Uterus (tissue), 4 donors: Measurements from ENCODE around the gene ADD2. TPM values are rescaled to one million over a fixed set of nuclear protein-coding genes. Genes with fewer than 3 reads are reported as not detected.
"Not testable (repeated sequence)": the region's sequence is repeated elsewhere in the genome, so short reads cannot be mapped to it uniquely, and the experiment has no call there.

Experiments used
- DNase-seq, 2 donors: peaks; one replicate each; pipeline ENCODE4 v3.0.0-alpha.2; 2019 to 2020
- H3K27ac ChIP-seq, 2 donors: fragments of 200-600 bp; sonication (generic); 1 replicate in 1 of 2; 2 replicates in 1 of 2; pipeline ENCODE4 v1.5.1; 2016 to 2018
- H3K27me3 ChIP-seq, 2 donors: fragments of 200-600 bp; sonication (generic); one replicate each; pipeline ENCODE4 v1.5.1; 2018 to 2019; ENCODE audit warnings: control low read depth in 1 of 2
- H3K36me3 ChIP-seq, 2 donors: fragments of 200-600 bp; sonication (generic); one replicate each; pipeline ENCODE4 v1.5.1; 2019; ENCODE audit warnings: control low read depth in 1 of 2
- H3K4me1 ChIP-seq, 2 donors: fragments of 200-600 bp; sonication (generic); one replicate each; pipeline ENCODE4 v1.5.1; 2018 to 2019; ENCODE audit warnings: control low read depth in 1 of 2
- H3K4me3 ChIP-seq, 2 donors: fragments of 200-600 bp; sonication (generic); 1 replicate in 1 of 2; 2 replicates in 1 of 2; pipeline ENCODE4 v1.5.1; 2018 to 2019; ENCODE audit warnings: mild to moderate bottlenecking in 1 of 2
- H3K9me3 ChIP-seq, 2 donors: fragments of 200-600 bp; sonication (generic); one replicate each; pipeline ENCODE4 v1.5.1; 2019; ENCODE audit warnings: control low read depth in 1 of 2
- POLR2A ChIP-seq, 2 donors: fragments of 450-650 bp; IDR thresholded peaks; one replicate each; pipeline ENCODE4 v1.6.1; 2016; ENCODE audit warnings: antibody characterized with exemption in 2 of 2, mild to moderate bottlenecking in 1 of 2, moderate library complexity in 1 of 2
- intact Hi-C: fragments of 100-400 bp; cut with DNase I; formaldehyde crosslinking; loops from one replicate; pipeline ENCODE4 v1.15.1; 2023; ENCODE audit warnings: low total_unique reads
- total RNA-seq, 4 donors: library from RNA; depleted of rRNA in 3 of 4; stranded (reverse); fragments of >200 nt in 3 of 4; gene quantifications; one replicate each; pipeline versions ENCODE4 v1.1.0 to v1.2.4, GENCODE V29; 2014 to 2023
- TF ChIP-seq, protein P1 (sequence below), 4 experiments: fragments of 200-600 bp in 2 of 4; fragments of 450-650 bp in 2 of 4; sonication (generic) in 2 of 4; IDR thresholded peaks; one replicate each; pipeline ENCODE4 v1.5.1; 2016 to 2019; ENCODE audit warnings: antibody characterized with exemption in 4 of 4, mild to moderate bottlenecking in 2 of 4, moderate library complexity in 1 of 4
- donor health status: DM: yes; HTN: yes; CAD: no.

Gene ADD2
- total RNA-seq, 4 donors from 2014 or later, result 0.51 to 5.2 (median 2.6) TPM

DNA sequence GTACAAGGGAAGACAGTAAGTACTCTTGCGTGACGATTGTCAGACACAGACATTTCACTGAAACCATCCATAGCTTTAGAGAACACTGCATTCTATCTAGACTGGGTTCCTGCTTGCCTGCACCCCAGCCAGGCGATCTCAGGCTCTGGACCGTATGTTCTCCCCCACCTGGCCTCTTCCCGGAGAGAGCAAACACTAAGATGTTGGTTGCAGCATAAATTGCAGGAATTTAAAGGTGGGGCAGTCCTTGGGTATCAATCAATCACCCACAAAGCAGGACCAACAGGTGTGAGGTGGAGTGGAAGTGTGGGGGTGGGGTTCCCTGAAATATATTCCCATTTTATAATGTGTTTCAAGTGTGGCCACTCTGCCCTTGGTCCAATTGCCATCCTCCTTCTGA is 110.8 kb downstream of the ADD2 start:
- H3K27me3 ChIP-seq, result no peaks in the 10 kb centered on the region
- TF ChIP-seq, protein P1, sequence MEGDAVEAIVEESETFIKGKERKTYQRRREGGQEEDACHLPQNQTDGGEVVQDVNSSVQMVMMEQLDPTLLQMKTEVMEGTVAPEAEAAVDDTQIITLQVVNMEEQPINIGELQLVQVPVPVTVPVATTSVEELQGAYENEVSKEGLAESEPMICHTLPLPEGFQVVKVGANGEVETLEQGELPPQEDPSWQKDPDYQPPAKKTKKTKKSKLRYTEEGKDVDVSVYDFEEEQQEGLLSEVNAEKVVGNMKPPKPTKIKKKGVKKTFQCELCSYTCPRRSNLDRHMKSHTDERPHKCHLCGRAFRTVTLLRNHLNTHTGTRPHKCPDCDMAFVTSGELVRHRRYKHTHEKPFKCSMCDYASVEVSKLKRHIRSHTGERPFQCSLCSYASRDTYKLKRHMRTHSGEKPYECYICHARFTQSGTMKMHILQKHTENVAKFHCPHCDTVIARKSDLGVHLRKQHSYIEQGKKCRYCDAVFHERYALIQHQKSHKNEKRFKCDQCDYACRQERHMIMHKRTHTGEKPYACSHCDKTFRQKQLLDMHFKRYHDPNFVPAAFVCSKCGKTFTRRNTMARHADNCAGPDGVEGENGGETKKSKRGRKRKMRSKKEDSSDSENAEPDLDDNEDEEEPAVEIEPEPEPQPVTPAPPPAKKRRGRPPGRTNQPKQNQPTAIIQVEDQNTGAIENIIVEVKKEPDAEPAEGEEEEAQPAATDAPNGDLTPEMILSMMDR (IDR thresholded peaks at IDR 0.05), result no peak
- no peak for TF ChIP-seq POLR2A (IDR thresholded peaks at IDR 0.05)
- H3K9me3 ChIP-seq, result no peaks in the 10 kb centered on the region
- no peaks in the 10 kb centered on the region for H3K36me3 ChIP-seq
- no peaks in the 10 kb centered on the region for H3K4me1 ChIP-seq
- DNase-seq, result no peak
- intact Hi-C loops, result no loop called here
- H3K27ac ChIP-seq, result no peak overlapping the region
- no peak overlapping the region for H3K4me3 ChIP-seq

DNA sequence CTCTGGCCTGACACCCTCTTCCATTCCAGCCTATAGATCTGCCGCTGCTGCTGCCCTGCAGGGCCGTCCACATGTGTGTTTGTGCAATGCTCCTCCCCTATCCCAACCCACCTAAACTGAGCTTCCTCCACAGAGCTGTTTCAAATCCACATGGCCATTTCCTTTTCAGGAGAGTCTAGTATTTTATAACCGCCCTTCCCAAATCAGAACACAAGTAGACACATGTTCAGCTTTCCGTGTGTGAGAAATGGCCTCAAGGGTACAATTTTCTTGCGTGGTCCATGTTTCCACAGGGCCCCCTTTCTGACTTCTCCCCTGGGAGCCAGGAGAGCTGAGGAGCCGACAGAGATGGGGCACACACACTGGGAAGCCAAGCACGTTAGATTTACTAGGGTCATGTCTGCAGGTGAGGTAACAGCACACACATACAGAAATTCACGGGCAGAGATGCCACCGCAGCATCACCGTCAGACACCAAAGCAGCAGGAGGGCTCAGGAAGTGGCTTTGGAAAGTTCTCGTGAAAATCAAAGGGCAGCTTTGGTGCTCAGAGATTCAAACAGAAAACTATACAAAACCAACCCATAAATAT is 111.5 kb downstream of the ADD2 start:
- Histone ChIP-seq H3K36me3 (no peaks in the 10 kb centered on the region), H3K27ac (no peak overlapping the region), H3K4me3 (no peak overlapping the region), H3K9me3 (no peaks in the 10 kb centered on the region), H3K4me1 (no peaks in the 10 kb centered on the region), H3K27me3 (no peaks in the 10 kb centered on the region)
- DNase-seq, result no peak
- no peak for TF ChIP-seq POLR2A (IDR thresholded peaks at IDR 0.05)
- TF ChIP-seq, protein P1 (IDR thresholded peaks at IDR 0.05), result no peak
- intact Hi-C loops, result no loop called here

DNA sequence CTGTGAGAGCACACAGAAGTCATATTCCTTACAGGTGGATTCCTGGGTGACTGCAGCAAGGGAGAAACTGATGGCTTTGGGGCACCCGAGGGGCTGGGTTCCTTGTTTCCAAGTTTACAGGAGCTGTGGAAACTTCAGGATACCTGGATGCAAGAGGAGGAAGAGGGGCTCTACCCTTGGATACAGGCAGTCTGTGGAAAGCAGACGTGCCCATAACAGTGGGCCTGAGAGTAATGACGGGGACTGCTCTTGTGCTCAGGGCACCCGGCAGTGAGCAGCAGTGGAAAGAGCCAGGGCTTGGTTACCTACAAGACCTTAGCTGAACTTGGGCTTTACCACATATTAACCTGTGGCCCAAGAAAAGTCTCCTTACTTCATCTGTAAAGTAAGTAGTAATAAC is 112.2 kb downstream of the ADD2 start:
- Histone ChIP-seq H3K27ac (no peak overlapping the region), H3K36me3 (no peaks in the 10 kb centered on the region), H3K9me3 (no peaks in the 10 kb centered on the region), H3K27me3 (no peaks in the 10 kb centered on the region), H3K4me3 (no peak overlapping the region), H3K4me1 (no peaks in the 10 kb centered on the region)
- intact Hi-C loops, result no loop called here
- DNase-seq, result no peak
- TF ChIP-seq, protein P1 (IDR thresholded peaks at IDR 0.05), result no peak
- no peak for TF ChIP-seq POLR2A (IDR thresholded peaks at IDR 0.05)

DNA sequence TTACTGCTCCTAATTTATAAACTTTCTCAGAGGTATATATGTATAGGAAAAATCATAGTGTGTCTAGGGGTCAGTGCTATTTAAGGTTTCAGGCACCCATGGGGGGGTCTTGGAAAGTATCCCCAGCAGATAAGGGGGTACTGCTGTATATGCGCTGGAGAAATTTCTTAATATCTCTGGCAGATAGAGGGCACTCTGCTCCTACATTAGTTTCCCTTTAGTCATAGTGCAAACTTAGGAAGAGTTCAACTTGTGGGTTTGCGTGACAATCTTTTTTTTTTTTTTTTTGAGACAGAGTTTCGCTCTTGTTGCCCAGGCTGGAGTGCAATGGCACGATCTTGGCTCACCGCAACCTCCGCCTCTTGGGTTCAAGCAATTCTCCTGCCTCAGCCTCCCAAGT is 112.8 kb downstream of the ADD2 start:
- DNase-seq, H3K27me3 ChIP-seq, H3K4me1 ChIP-seq, H3K27ac ChIP-seq, H3K9me3 ChIP-seq, H3K4me3 ChIP-seq, intact Hi-C loops, H3K36me3 ChIP-seq: not testable (repeated sequence)

DNA sequence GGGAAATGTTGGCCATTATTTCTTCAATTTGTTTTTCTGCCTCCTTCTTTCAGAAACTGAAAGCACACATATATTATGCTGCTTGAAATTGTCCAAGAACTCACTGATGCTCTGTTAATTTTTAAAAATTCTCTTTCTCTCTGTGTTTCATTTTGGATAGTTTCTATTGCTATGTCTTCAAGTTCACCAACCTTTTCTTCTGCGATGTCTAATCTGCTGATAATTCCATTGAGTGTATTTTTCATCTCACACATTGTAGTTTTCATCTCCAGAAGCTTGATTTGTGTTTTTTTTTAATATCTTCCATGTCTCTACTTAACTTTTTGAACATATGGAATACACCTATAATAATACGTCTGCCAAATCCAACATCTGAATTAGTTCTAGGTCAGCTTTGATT is 116.3 kb downstream of the ADD2 start:
- intact Hi-C loops, result no loop called here
- Histone ChIP-seq H3K4me1 (no peaks in the 10 kb centered on the region), H3K27ac (no peak overlapping the region), H3K4me3 (no peak overlapping the region), H3K27me3 (no peaks in the 10 kb centered on the region), H3K36me3 (no peaks in the 10 kb centered on the region), H3K9me3 (no peaks in the 10 kb centered on the region)
- DNase-seq, result no peak
- TF ChIP-seq, protein P1 (IDR thresholded peaks at IDR 0.05), result no peak
- no peak for TF ChIP-seq POLR2A (IDR thresholded peaks at IDR 0.05)

DNA sequence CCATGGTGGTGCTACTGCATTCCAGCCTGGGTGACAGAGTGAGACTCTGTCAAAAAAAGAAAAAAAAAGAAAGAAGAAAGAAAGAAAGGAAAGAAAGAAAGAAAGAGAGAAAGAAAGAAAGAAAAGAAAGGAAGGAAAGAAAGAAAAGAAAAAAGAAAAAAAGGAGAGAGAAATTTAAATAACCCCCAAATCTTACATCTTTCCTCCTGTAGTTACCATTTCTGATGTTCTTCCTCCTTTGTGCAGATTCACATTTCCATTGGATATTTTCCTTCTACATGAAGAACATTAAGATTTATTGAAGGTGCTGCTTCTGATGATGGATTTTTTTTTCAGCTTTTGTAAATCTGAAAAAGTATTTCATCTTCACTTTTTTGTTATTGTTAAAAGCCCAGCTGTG is 117.0 kb downstream of the ADD2 start:
- intact Hi-C loops, result no loop called here
- no peaks in the 10 kb centered on the region for H3K27me3 ChIP-seq
- DNase-seq, result no peak
- H3K9me3 ChIP-seq, result no peaks in the 10 kb centered on the region
- TF ChIP-seq POLR2A (IDR thresholded peaks at IDR 0.05), result no peak
- TF ChIP-seq, protein P1 (IDR thresholded peaks at IDR 0.05), result no peak
- H3K4me1 ChIP-seq, result no peaks in the 10 kb centered on the region
- H3K27ac ChIP-seq, result no peak overlapping the region
- no peak overlapping the region for H3K4me3 ChIP-seq
- no peaks in the 10 kb centered on the region for H3K36me3 ChIP-seq
